Ovary (tissue), 9 donors: ENCODE data around the gene OLFM1. TPM values are rescaled to one million over a fixed set of nuclear protein-coding genes. Genes with fewer than 3 reads are reported as not detected.

Experiments used
- DNase-seq, 5 donors: peaks; one replicate each; pipeline ENCODE4 v3.0.0-alpha.2; 2019 to 2020
- H3K27ac ChIP-seq, 2 donors: fragments of 200-600 bp; one replicate each; pipeline versions ENCODE4 v1.5.1 to v1.8.0; 2019 to 2022
- H3K27me3 ChIP-seq: fragments of 200-600 bp; one replicate; pipeline ENCODE4 v1.8.0; 2022
- H3K36me3 ChIP-seq: fragments of 200-600 bp; sonication (generic); one replicate; pipeline ENCODE4 v1.5.1; 2019
- H3K4me1 ChIP-seq: one replicate; pipeline ENCODE4 v1.8.1; 2013; ENCODE audit warnings: mild to moderate bottlenecking, moderate library complexity; ENCODE audit not compliant: insufficient read depth
- H3K4me3 ChIP-seq: fragments of 200-600 bp; sonication (generic); one replicate; pipeline ENCODE4 v1.5.1; 2017
- H3K9me3 ChIP-seq, 2 donors: fragments of 200-600 bp in 1 of 2; sonication (generic) in 1 of 2; one replicate each; pipeline versions ENCODE4 v1.5.1 to v1.8.1; 2013 to 2019; ENCODE audit warnings: mild to moderate bottlenecking in 1 of 2, moderate library complexity in 1 of 2
- EP300 ChIP-seq: sonication (generic); formaldehyde crosslinking; IDR thresholded peaks from one replicate; pipeline ENCODE4 v1.6.1; 2017; ENCODE audit warnings: antibody characterized with exemption
- POLR2A ChIP-seq: fragments of 450-650 bp; IDR thresholded peaks from one replicate; pipeline ENCODE4 v1.6.1; 2017; ENCODE audit warnings: antibody characterized with exemption, mild to moderate bottlenecking, moderate library complexity
- whole genome bisulfite sequencing, 3 donors: extraction: QIAGEN DNeasy Blood & Tissue Kit in 1 of 3; methylation state at CpG; one replicate each; pipeline versions ENCODE4 v1.1.5 to v1.1.7; 2013 to 2017; 5-methylcytosine and 5-hydroxymethylcytosine counted together
- intact Hi-C, 4 donors: fragments of 100-400 bp; cut with DNase I; formaldehyde crosslinking; loops; one replicate each; pipeline versions ENCODE4 v1.11.0 to v1.15.1; 2022 to 2023
- polyA plus RNA-seq, 2 donors: library from polyadenylated mRNA; stranded (reverse); fragments of 200-250 nt in 1 of 2; fragments of 350-450 nt in 1 of 2; fragmentation: Illumina TruSeq in 1 of 2; extraction: RNeasy Lipid Tissue Mini Kit (QIAGEN cat#74804) in 1 of 2; gene quantifications; one replicate each; pipeline ENCODE4 v1.2.3, GENCODE V29; 2013 to 2014
- total RNA-seq, 7 donors: library from RNA; depleted of rRNA in 2 of 7; stranded (reverse); fragments of >200 nt in 2 of 7; fragmentation: NEBNext Ultra II Directional in 3 of 7; extraction: Animal tissue kit (Norgen Biotek cat#: 25700) in 3 of 7; gene quantifications; one replicate each; pipeline versions ENCODE4 v1.1.0 to v1.2.4, GENCODE V29; 2016 to 2023
- TF ChIP-seq, protein P1 (sequence below), 3 donors: fragments of 450-650 bp in 2 of 3; fragments of 200-600 bp in 1 of 3; IDR thresholded peaks; one replicate each; pipeline versions ENCODE4 v1.5.1 to v1.8.0; 2016 to 2022; ENCODE audit warnings: antibody characterized with exemption in 3 of 3, mild to moderate bottlenecking in 1 of 3
- donor health status: DM: no; HTN: no; CAD: no; lungs with moderate emphysema.
- donor health status: DM: no; HTN: no; CAD: no.
- donor health status: Bipolar disorder and iron deficiency.
- donor health status: DM: yes; HTN: yes; CAD: no.
- donor health status: DM: no; HTN: no; CAD: no.
- donor health status: DM: yes; HTN: yes; CAD: no.

The OLFM1 gene
- total and polyA plus RNA-seq, 9 donors = 6.5 to 40.0 (median 19.9) TPM

DNA sequence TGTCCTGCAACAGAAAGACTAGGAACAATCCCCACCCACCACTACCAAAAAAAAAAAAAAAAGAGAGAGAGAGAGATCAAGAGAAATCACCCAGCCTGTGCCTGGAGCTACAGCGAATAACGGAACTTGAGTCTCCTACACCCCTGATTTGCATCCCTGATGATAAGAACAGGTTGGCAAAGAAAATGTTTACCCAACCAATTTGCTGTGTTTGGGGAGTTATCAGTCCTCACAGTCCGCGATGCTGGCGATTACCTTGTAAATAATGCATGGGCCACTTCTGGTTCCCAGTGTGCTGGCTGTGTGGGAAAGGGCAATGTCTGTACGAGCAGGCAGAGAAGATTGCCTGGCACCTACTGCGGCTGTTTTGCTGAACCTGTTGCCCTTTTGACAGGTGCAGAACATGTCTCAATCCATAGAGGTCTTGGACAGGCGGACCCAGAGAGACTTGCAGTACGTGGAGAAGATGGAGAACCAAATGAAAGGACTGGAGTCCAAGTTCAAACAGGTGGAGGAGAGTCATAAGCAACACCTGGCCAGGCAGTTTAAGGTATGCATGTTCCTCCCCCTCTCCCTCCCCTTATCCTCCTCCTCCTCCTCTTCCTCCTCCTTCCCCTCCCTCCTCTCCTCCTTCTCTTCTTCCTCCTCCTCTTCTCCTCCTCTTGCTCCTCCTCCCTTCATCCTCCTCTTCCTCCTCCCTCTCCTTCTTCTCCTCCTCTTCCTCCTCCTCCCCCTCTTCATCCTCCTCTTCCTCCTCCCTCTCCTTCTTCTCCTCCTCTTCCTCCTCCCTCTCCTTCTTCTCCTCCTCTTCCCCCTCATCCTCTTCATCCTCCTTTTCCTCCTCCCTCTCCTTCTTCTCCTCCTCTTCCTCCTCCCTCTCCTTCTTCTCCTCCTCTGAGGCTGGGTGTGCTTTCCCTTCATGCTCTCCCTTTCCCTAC is 8.3 kb downstream of the OLFM1 start:
- Histone ChIP-seq H3K36me3 (no peaks in the 10 kb centered on the region), H3K9me3 (no peaks in the 10 kb centered on the region), H3K4me3 (no peak overlapping the region), H3K27ac (no peak overlapping the region), H3K4me1 (no peaks in the 10 kb centered on the region), H3K27me3 (no peaks in the 10 kb centered on the region)
- 44 to 51% (median 49%) methylated on average over 9 of the region's 9 CpGs for WGBS, 3 donors
- TF ChIP-seq EP300 (no peak), POLR2A (no peak)
- TF ChIP-seq, protein P1, sequence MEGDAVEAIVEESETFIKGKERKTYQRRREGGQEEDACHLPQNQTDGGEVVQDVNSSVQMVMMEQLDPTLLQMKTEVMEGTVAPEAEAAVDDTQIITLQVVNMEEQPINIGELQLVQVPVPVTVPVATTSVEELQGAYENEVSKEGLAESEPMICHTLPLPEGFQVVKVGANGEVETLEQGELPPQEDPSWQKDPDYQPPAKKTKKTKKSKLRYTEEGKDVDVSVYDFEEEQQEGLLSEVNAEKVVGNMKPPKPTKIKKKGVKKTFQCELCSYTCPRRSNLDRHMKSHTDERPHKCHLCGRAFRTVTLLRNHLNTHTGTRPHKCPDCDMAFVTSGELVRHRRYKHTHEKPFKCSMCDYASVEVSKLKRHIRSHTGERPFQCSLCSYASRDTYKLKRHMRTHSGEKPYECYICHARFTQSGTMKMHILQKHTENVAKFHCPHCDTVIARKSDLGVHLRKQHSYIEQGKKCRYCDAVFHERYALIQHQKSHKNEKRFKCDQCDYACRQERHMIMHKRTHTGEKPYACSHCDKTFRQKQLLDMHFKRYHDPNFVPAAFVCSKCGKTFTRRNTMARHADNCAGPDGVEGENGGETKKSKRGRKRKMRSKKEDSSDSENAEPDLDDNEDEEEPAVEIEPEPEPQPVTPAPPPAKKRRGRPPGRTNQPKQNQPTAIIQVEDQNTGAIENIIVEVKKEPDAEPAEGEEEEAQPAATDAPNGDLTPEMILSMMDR (IDR thresholded peaks at IDR 0.05) = no peak
- no peak for DNase-seq
- intact Hi-C loops = no loop called here

DNA sequence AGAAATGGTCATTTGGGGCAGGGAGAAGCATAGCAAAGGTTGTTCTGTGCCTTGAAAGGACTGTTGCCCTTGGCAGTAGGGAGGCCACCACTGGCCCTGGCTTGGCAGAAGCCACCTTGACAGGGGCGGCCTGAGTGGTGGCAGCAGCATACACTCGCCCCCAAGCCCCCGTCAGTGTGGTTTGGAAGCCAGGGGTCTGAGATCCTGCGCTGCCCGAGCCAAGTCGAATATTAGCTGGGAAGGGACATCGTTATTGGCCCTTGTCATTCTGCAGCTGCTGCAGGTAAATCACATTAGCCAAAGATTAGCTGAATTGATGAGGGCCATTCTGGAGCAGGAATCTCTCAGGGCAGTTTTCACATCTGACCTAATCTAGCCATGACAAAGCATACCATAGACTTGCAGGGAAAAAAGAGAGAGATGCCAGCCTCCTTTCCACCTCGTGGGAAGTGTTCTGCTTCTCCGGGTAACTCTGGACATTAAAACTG is 9.0 kb downstream of the OLFM1 start:
- Histone ChIP-seq H3K27me3 (no peaks in the 10 kb centered on the region), H3K36me3 (no peaks in the 10 kb centered on the region), H3K27ac (no peak overlapping the region), H3K4me3 (no peak overlapping the region), H3K9me3 (no peaks in the 10 kb centered on the region), H3K4me1 (no peaks in the 10 kb centered on the region)
- 88 to 91% (median 89%) methylated on average over 9 of the region's 9 CpGs for WGBS, 3 donors
- intact Hi-C loops = no loop called here
- TF ChIP-seq, protein P1 (IDR thresholded peaks at IDR 0.05) = no peak
- no peak for TF ChIP-seq POLR2A
- no peak for TF ChIP-seq EP300
- no peak for DNase-seq

DNA sequence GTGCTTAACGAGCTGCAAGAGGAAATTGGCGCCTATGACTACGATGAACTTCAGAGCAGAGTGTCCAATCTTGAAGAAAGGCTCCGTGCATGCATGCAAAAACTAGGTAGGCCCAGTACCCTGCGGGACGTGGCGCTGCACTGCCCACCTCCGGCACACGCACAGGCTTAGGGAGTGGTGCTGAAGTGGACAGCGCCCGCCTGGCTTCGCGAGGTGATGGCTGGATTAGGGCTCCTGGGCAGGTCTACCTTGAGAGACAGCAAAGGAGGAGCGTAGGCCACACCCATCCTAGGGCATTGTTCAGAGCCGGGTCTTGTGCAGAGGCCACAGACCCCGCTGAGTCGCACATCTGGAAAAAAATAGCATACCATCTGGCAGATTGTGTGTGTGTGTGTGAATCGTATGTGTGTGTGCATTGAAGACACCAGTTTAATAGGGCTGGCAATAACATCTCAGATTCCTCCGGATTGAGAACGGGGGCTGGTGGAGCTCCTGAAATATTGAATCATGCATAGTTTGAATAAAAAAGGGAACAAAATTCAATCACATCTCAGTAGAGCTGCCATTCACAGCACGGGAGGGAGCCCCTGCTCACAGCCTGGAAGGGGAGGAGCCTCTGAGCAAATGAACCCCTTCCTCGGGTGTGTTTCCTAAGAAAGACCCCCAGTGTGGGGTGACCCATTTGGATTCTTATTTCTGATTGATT is 11.1 kb downstream of the OLFM1 start:
- TF ChIP-seq, protein P1 (IDR thresholded peaks at IDR 0.05) = no peak
- no peak for TF ChIP-seq EP300
- no peak for TF ChIP-seq POLR2A
- no peaks in the 10 kb centered on the region for H3K36me3 ChIP-seq
- intact Hi-C loops = no loop called here
- no peaks in the 10 kb centered on the region for H3K27me3 ChIP-seq
- peak in 2 of 5 donors; percentile 37 to 59 for DNase-seq
- H3K4me3 ChIP-seq = no peak overlapping the region
- WGBS, 3 donors = 36 to 42% (median 41%) methylated on average over 22 of the region's 22 CpGs
- no peak overlapping the region for H3K27ac ChIP-seq
- no peaks in the 10 kb centered on the region for H3K4me1 ChIP-seq
- H3K9me3 ChIP-seq = no peaks in the 10 kb centered on the region

DNA sequence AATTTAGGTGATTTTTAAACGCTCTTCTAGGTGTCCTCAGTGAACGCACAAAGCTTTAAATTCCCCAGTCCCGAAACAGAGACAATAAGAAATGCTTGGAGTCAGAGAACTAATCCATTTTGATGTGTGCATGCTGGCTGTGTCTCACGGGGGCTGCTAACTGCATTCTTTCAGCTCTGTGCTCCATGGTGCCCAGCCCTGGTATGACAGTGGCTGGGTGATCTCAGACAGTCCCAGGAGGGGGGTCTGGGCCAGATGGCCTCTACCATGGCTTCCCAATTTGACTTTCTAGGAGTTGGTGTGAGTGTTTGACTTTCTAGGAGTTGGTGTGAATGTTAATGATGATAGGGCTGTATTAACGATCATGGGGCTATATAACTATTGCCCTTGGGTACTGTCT is 12.1 kb downstream of the OLFM1 start:
- 89 to 90% (median 90%) methylated on average over 5 of the region's 5 CpGs for WGBS, 3 donors
- no peak for DNase-seq
- Histone ChIP-seq H3K4me1 (no peaks in the 10 kb centered on the region), H3K4me3 (no peak overlapping the region), H3K36me3 (no peaks in the 10 kb centered on the region), H3K9me3 (no peaks in the 10 kb centered on the region), H3K27me3 (no peaks in the 10 kb centered on the region), H3K27ac (no peak overlapping the region)
- intact Hi-C loops = no loop called here
- TF ChIP-seq, protein P1 (IDR thresholded peaks at IDR 0.05) = no peak
- TF ChIP-seq EP300 = no peak
- TF ChIP-seq POLR2A = no peak
